Activated CD4-positive, CD25-positive, alpha-beta regulatory T cell treated with anti-CD3 and anti-CD28 coated beads, Interleukin-2, amount 50 U/mL, for 16 hours (primary cell): Measurements from ENCODE around the gene PRG3.
A peak's percentile ranks its signal among the peaks of the same experiment; 100 is the strongest.

Experiments used
- DNase-seq: peaks from one replicate; pipeline ENCODE4 v3.0.0-alpha.2; 2020; ENCODE audit warnings: low read depth, low spot score

Gene PRG3

GRCh38 chr11:57380975-57381374, at the start of gene PRG3:
TSS of gene PRG3 (minus strand) at chr11:57381150. CDS start at chr11:57380708, 442 bp downstream.
- no peak for DNase-seq

- DNase-seq = no peak
Measured at GRCh38 chr11:57429946-57430345, 49.0 kb upstream of the PRG3 start.

GRCh38 chr11:57428643-57429042, 47.7 kb upstream of the PRG3 start:
- DNase-seq = no peak

GRCh38 chr11:57427727-57428082, 46.8 kb upstream of the PRG3 start:
- no peak for DNase-seq

- peak; percentile 48 for DNase-seq
Measured at GRCh38 chr11:57426929-57427726, 46.2 kb upstream of the PRG3 start, which contains the start of gene SLC43A3. TSS of gene SLC43A3 (minus strand) at chr11:57427121. CDS start at chr11:57426172, 949 bp downstream.

- no peak for DNase-seq
Measured at GRCh38 chr11:57426439-57426928, 45.5 kb upstream of the PRG3 start.

- DNase-seq = no peak
Measured at GRCh38 chr11:57425565-57426438, 44.9 kb upstream of the PRG3 start.

- DNase-seq = peak; percentile 69
Measured at GRCh38 chr11:57424792-57425564, 44.0 kb upstream of the PRG3 start.

- no peak for DNase-seq
Measured at GRCh38 chr11:57424137-57424791, 43.3 kb upstream of the PRG3 start.

- no peak for DNase-seq
Measured at GRCh38 chr11:57422669-57423068, 41.7 kb upstream of the PRG3 start.

GRCh38 chr11:57421805-57422204, 40.9 kb upstream of the PRG3 start:
- no peak for DNase-seq

- no peak for DNase-seq
Measured at GRCh38 chr11:57421066-57421465, 40.1 kb upstream of the PRG3 start.

- no peak for DNase-seq
Measured at GRCh38 chr11:57419146-57419545, 38.2 kb upstream of the PRG3 start.

- no peak for DNase-seq
Measured at GRCh38 chr11:57418131-57418530, 37.2 kb upstream of the PRG3 start.

GRCh38 chr11:57417056-57417455, 36.1 kb upstream of the PRG3 start:
- DNase-seq = no peak

- DNase-seq = no peak
Measured at GRCh38 chr11:57416436-57416835, 35.5 kb upstream of the PRG3 start.

- DNase-seq = no peak
Measured at GRCh38 chr11:57414612-57415212, 33.8 kb upstream of the PRG3 start.

- no peak for DNase-seq
Measured at GRCh38 chr11:57413681-57414080, 32.7 kb upstream of the PRG3 start.

GRCh38 chr11:57410287-57410686, 29.3 kb upstream of the PRG3 start:
- DNase-seq = no peak

- DNase-seq = no peak
Measured at GRCh38 chr11:57409321-57410100, 28.6 kb upstream of the PRG3 start.
